GM23338 (cell line): ENCODE measurements around the gene ZNF200. TPM values are rescaled to one million over a fixed set of nuclear protein-coding genes. Genes with fewer than 3 reads are reported as not detected.

Experiments
- ATAC-seq: fragments of 200-7000 bp; cut with Tn5 transposase; 3 replicates; pipeline ENCODE4 v1.9.1; 2020
- DNase-seq: peaks from one replicate; pipeline ENCODE4 v3.0.0-alpha.2; 2015; ENCODE audit warnings: low spot score
- H2AFZ ChIP-seq: fragments of 200-600 bp; sonication (generic); 2 replicates; pipeline ENCODE4 v1.8.0; 2016; ENCODE audit warnings: antibody characterized with exemption, mild to moderate bottlenecking, moderate library complexity
- H3F3A ChIP-seq: fragments of 200-600 bp; sonication (generic); replicated peaks from 2 replicates; pipeline ENCODE4 v1.8.0; 2017; ENCODE audit warnings: antibody characterized with exemption, mixed run types, low read depth
- H3K27ac ChIP-seq: fragments of 200-600 bp; sonication (generic); 2 replicates; pipeline ENCODE4 v1.6.1; 2016; ENCODE audit warnings: low read depth
- H3K27me3 ChIP-seq: fragments of 200-600 bp; sonication (generic); 2 replicates; pipeline ENCODE4 v1.8.0; 2016; ENCODE audit warnings: mild to moderate bottlenecking, mixed run types, moderate library complexity; ENCODE audit not compliant: insufficient read depth
- H3K36me3 ChIP-seq: fragments of 200-600 bp; sonication (generic); 2 replicates; pipeline ENCODE4 v1.8.0; 2016; ENCODE audit warnings: mild to moderate bottlenecking; ENCODE audit not compliant: insufficient read depth
- H3K4me1 ChIP-seq: fragments of 200-600 bp; sonication (generic); 2 replicates; pipeline ENCODE4 v1.8.0; 2016; ENCODE audit warnings: mild to moderate bottlenecking, moderate library complexity; ENCODE audit not compliant: insufficient read depth
- H3K4me2 ChIP-seq: fragments of 200-600 bp; sonication (generic); 2 replicates; pipeline ENCODE4 v1.7.1; 2017; ENCODE audit warnings: mixed run types
- H3K4me3 ChIP-seq: fragments of 200-600 bp; sonication (generic); 2 replicates; pipeline ENCODE4 v1.6.1; 2016; ENCODE audit warnings: mixed run types
- H3K79me2 ChIP-seq: fragments of 200-600 bp; sonication (generic); replicated peaks from 2 replicates; pipeline ENCODE4 v1.8.0; 2017; ENCODE audit warnings: mild to moderate bottlenecking; ENCODE audit not compliant: insufficient read depth
- H3K9me2 ChIP-seq: fragments of 200-600 bp; sonication (generic); 2 replicates; pipeline ENCODE4 v1.8.0; 2017; ENCODE audit not compliant: insufficient read depth
- H4K20me1 ChIP-seq: fragments of 200-600 bp; sonication (generic); replicated peaks from 2 replicates; pipeline ENCODE4 v1.8.0; 2017; ENCODE audit warnings: mild to moderate bottlenecking; ENCODE audit not compliant: insufficient read depth
- H3K27ac Mint-ChIP-seq: 2 replicates; pipeline ENCODE4 v1.8.0; 2020; ENCODE audit warnings: inconsistent platforms, mild to moderate bottlenecking, moderate library complexity, mixed read lengths
- H3K27me3 Mint-ChIP-seq: 3 replicates; pipeline ENCODE4 v1.8.0; 2022; ENCODE audit warnings: low read depth, mild to moderate bottlenecking, moderate library complexity, mixed read lengths, inconsistent platforms; ENCODE audit not compliant: insufficient read depth, poor library complexity
- H3K36me3 Mint-ChIP-seq: 3 replicates; pipeline ENCODE4 v1.8.0; 2021; ENCODE audit warnings: low read depth, mild to moderate bottlenecking, inconsistent platforms, moderate library complexity, mixed read lengths
- H3K4me1 Mint-ChIP-seq: 3 replicates; pipeline ENCODE4 v1.8.0; 2020; ENCODE audit warnings: mild to moderate bottlenecking, inconsistent platforms, mixed read lengths
- H3K4me3 Mint-ChIP-seq: 3 replicates; pipeline ENCODE4 v1.8.0; 2021; ENCODE audit warnings: moderate library complexity, mild to moderate bottlenecking, inconsistent platforms, mixed read lengths
- H3K9me3 Mint-ChIP-seq: 3 replicates; pipeline ENCODE4 v1.8.0; 2020; ENCODE audit warnings: moderate library complexity, mild to moderate bottlenecking, inconsistent platforms, mixed read lengths
- CREB1 ChIP-seq: fragments of 250-450 bp; sonication (Bioruptor Pico); IDR thresholded peaks from 2 replicates; pipeline ENCODE4 v1.5.0; 2020; ENCODE audit warnings: low read depth, mild to moderate bottlenecking, moderate library complexity
- EZH2phosphoT487 ChIP-seq: fragments of 200-600 bp; sonication (generic); IDR thresholded peaks from one replicate; pipeline ENCODE4 v1.8.1; 2018; ENCODE audit warnings: antibody characterized with exemption; ENCODE audit not compliant: unreplicated experiment
- JUNB ChIP-seq: IDR thresholded peaks from one replicate; pipeline ENCODE4 v1.6.1; 2016; ENCODE audit warnings: antibody characterized with exemption; ENCODE audit not compliant: unreplicated experiment
- POLR2AphosphoS5 ChIP-seq: IDR thresholded peaks from 2 replicates; pipeline ENCODE4 v1.6.1; 2016; ENCODE audit warnings: antibody characterized with exemption, low read depth
- REST ChIP-seq: IDR thresholded peaks from one replicate; pipeline ENCODE4 v1.6.1; 2018; ENCODE audit warnings: antibody characterized with exemption; ENCODE audit not compliant: unreplicated experiment
- STAT1 ChIP-seq: IDR thresholded peaks from one replicate; pipeline ENCODE4 v1.6.1; 2016; ENCODE audit warnings: antibody characterized with exemption; ENCODE audit not compliant: unreplicated experiment
- ZNF114 ChIP-seq: fragments of 250-450 bp; sonication (Bioruptor Pico); IDR thresholded peaks from 2 replicates; pipeline ENCODE4 v1.5.0; 2020; ENCODE audit warnings: mild to moderate bottlenecking, moderate library complexity
- ZNF331 ChIP-seq: fragments of 250-450 bp; sonication (Bioruptor Pico); IDR thresholded peaks from 2 replicates; pipeline ENCODE4 v1.5.0; 2020; ENCODE audit warnings: low read depth, mild to moderate bottlenecking, moderate library complexity
- polyA plus RNA-seq: library from polyadenylated mRNA; unstranded; fragments of >200 nt; fragmentation: Nextera tagmentation; extraction: Ambion mirVana; gene quantifications from 2 replicates; pipeline ENCODE4 v1.2.1, GENCODE V29; 2016
- total RNA-seq: library from RNA; depleted of rRNA; stranded (reverse); fragments of >200 nt; shearing (Covaris generic); gene quantifications from 2 replicates; pipeline ENCODE4 v1.2.3, GENCODE V29; 2014
- TF ChIP-seq, protein P1 (sequence below): IDR thresholded peaks from 2 replicates; pipeline ENCODE4 v1.6.1; 2016; ENCODE audit warnings: antibody characterized with exemption

The ZNF200 gene
- total and polyA plus RNA-seq, 2 experiments from 2014 or later = 9.2 to 9.7 TPM

DNA sequence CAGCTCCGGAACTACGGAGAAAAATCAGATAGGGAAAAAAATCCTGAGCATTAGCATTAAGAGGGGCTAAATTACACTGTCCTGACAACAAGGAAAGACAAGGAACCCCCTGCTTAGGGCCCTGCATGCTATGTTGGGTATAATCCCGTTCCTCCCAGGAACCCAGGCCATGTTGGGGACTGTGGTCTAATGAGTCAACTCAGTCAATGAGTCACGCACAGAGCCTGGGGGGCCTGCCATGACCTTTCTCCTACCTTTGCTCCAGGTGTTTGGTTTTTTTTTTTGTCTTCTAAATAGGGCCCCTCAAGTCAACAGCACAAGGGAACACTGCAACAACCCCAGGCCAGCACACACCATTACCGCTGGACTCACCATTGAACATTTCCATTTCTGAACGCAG is 8.9 kb upstream of the ZNF200 start:
- Histone ChIP-seq H3K9me2 (no peaks in the 10 kb centered on the region), H3K79me2 (no peaks in the 10 kb centered on the region), H3K27ac (no peak overlapping the region), H3K36me3 (no peaks in the 10 kb centered on the region), H3F3A (no peaks in the 10 kb centered on the region), H3K4me3 (no peak overlapping the region), H2AFZ (no peak overlapping the region), H4K20me1 (no peaks in the 10 kb centered on the region), H3K4me2 (no peak overlapping the region), H3K4me1 (no peaks in the 10 kb centered on the region), H3K27me3 (no peaks in the 10 kb centered on the region)
- ATAC-seq (no peak), DNase-seq (no peak)
- Mint-ChIP-seq H3K36me3 (peaks cover 7% of the 10 kb centered on the region; the same call in 1 of the 3 replicates), H3K4me1 (no peaks in the 10 kb centered on the region), H3K27ac (no peak overlapping the region), H3K9me3 (peaks cover 80% of the 10 kb centered on the region), H3K27me3 (peaks cover 3% of the 10 kb centered on the region), H3K4me3 (no peak overlapping the region)
- no peak for TF ChIP-seq EZH2phosphoT487
- no peak for TF ChIP-seq JUNB
- TF ChIP-seq REST = no peak
- TF ChIP-seq ZNF331 (CRISPR knock-in tag) = no peak
- TF ChIP-seq CREB1 (CRISPR knock-in tag) = no peak
- TF ChIP-seq, protein P1, sequence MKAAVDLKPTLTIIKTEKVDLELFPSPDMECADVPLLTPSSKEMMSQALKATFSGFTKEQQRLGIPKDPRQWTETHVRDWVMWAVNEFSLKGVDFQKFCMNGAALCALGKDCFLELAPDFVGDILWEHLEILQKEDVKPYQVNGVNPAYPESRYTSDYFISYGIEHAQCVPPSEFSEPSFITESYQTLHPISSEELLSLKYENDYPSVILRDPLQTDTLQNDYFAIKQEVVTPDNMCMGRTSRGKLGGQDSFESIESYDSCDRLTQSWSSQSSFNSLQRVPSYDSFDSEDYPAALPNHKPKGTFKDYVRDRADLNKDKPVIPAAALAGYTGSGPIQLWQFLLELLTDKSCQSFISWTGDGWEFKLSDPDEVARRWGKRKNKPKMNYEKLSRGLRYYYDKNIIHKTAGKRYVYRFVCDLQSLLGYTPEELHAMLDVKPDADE = no peak

DNA sequence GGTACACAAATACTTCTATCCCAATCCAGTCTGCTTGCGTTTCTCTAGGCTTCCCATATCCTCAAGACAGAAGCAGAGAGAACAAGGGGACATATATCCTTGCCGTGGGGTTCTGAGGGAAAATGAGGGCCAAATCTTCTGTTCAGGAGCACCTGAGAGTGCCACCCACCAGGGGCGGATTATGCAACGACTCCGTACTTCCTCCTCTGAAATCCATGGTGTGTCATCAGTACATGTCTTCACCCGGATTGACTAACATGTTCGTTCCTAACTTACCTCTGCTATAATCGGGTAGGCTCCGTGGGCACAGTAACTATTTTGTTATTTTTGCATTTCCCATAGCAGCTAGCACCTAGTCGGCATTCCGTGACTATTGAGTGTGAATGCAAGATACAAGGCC is 7.8 kb upstream of the ZNF200 start:
- Histone ChIP-seq H3K27ac (no peak overlapping the region), H2AFZ (no peak overlapping the region), H3K4me3 (no peak overlapping the region), H3K36me3 (no peaks in the 10 kb centered on the region), H3F3A (no peaks in the 10 kb centered on the region), H3K79me2 (no peaks in the 10 kb centered on the region), H3K9me2 (no peaks in the 10 kb centered on the region), H3K4me1 (no peaks in the 10 kb centered on the region), H3K4me2 (no peak overlapping the region), H3K27me3 (no peaks in the 10 kb centered on the region), H4K20me1 (no peaks in the 10 kb centered on the region)
- H3K27ac Mint-ChIP-seq = no peak overlapping the region
- peaks cover 1% of the 10 kb centered on the region for H3K27me3 Mint-ChIP-seq
- TF ChIP-seq, protein P1 = no peak
- no peak for TF ChIP-seq POLR2AphosphoS5
- TF ChIP-seq ZNF114 (CRISPR knock-in tag) = no peak
- TF ChIP-seq STAT1 = no peak
- no peak for TF ChIP-seq ZNF331 (CRISPR knock-in tag)
- no peaks in the 10 kb centered on the region for H3K4me1 Mint-ChIP-seq
- DNase-seq (no peak), ATAC-seq (no peak)
- peaks cover 3% of the 10 kb centered on the region; the same call in 1 of the 3 replicates for H3K36me3 Mint-ChIP-seq
- H3K9me3 Mint-ChIP-seq = peaks cover 74% of the 10 kb centered on the region
- no peak overlapping the region for H3K4me3 Mint-ChIP-seq
